ENCODE data around the gene PNMA5.

GRCh38 chrX:152988536-152989291 is 5.2 kb downstream of the PNMA5 start:
- TF ChIP-seq, protein P1, sequence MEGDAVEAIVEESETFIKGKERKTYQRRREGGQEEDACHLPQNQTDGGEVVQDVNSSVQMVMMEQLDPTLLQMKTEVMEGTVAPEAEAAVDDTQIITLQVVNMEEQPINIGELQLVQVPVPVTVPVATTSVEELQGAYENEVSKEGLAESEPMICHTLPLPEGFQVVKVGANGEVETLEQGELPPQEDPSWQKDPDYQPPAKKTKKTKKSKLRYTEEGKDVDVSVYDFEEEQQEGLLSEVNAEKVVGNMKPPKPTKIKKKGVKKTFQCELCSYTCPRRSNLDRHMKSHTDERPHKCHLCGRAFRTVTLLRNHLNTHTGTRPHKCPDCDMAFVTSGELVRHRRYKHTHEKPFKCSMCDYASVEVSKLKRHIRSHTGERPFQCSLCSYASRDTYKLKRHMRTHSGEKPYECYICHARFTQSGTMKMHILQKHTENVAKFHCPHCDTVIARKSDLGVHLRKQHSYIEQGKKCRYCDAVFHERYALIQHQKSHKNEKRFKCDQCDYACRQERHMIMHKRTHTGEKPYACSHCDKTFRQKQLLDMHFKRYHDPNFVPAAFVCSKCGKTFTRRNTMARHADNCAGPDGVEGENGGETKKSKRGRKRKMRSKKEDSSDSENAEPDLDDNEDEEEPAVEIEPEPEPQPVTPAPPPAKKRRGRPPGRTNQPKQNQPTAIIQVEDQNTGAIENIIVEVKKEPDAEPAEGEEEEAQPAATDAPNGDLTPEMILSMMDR (IDR thresholded peaks at IDR 0.05): no peak
- TF ChIP-seq POLR2A (IDR thresholded peaks at IDR 0.05): no peak

Data from testis (tissue), 2 donors.